ENCODE data around the gene ACMSD.
"Not testable (repeated sequence)": the region's sequence is repeated elsewhere in the genome, so short reads cannot be mapped to it uniquely, and the experiment has no call there.

ACMSD gene

DNA sequence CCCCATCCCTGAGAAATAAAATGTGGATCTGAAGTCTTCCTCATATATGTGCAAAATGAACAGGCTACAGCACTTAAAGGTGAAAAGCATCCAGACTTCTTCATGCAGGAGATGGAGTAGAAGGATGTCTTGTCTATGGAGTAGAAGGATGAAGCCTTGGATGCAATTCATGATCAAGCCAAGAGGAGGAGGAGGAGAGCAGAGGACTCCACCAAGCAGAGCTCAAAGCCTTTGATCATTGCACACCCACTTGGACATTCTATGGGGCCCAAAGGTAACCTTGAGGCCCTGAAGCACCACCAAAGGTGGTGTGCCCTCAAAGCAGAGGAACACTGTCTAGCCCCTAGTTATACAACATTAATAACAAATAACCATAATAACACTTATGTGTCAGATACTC, 17.3 kb downstream of the ACMSD start:
- DNase-seq = no peak

GRCh38 chr2:134858245-134858644, 19.8 kb downstream of the ACMSD start:
- no peak for DNase-seq

DNA sequence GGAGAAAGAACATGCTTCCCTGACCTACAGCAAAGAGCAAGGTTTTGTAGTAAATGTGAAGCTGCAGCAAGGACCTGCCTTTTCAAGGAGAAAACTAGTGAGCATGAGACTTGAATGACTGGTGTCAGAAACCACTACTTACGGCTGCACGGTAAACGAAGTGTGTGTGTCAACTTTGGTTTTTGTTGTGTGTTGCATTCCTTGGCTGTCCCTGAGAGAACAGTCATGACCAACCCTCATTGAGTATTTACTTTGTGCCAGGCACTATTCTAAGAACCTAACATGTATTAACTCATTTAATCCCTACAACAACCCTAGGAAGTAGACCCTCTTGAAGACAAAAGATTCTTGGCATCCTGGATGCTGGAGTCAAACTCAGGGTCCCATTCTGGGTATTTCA, 22.8 kb downstream of the ACMSD start:
- no peak for DNase-seq

DNA sequence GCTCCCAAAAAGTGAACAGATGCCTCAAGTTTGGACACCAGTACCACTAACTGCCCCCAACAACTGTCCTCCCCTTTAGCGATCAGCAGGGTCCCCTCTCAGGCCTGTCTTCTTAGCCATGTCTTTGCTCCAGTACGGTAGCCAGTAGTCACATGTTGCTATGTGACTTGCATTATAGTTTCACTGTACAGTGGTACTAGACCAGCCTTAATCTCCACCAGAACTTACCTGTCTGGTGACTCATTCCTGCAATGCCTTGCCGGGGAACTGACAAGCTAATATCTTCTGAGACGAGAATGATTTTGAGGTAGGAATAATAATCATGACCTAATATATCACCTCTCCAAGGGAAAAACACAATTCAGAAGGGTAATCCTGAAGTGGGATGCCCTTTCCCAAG, 23.7 kb downstream of the ACMSD start:
- DNase-seq = no peak

GRCh38 chr2:134862674-134863073, 24.3 kb downstream of the ACMSD start:
- no peak for DNase-seq

GRCh38 chr2:134863446-134863845, 25.0 kb downstream of the ACMSD start:
- no peak for DNase-seq

DNA sequence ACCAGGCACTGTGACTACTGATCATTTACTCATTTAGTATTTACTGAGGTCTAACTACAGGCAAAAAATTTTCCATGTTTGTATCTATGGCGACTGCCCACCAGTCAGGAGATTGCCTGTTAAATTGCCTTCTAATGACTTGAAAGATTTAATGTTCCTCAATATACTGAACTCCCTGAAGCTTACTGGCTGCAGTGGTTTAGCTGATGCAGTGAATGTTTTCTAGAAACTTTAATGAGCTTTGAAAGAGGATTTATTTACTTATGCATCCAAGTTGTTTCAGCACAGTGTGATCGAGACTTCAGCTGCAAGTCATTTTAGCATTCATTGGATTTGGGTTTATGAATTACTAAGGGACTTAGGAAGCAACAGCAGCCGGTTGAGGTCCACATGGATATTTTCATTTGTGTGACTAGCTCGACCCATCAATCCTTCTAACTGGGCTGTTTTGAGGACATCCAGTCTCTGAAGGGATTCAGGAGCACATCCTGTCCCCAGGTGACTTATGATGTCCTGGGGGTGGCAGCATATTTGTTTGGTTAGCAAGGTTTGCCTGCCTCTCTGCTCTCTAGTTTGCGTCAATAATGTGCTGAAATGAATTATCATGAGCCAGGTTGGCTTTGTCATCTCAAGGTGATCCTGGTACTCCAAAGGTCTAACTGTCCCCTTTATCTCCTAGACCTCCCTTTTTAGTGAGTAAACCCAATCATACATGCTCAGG, 26.8 kb downstream of the ACMSD start:
- no peak for DNase-seq

- no peak for DNase-seq
Observed at GRCh38 chr2:134866498-134867099, 28.2 kb downstream of the ACMSD start.

GRCh38 chr2:134869946-134870736, 31.7 kb downstream of the ACMSD start:
- no peak for DNase-seq

- DNase-seq = no peak
Observed at GRCh38 chr2:134873152-134873551, 34.7 kb downstream of the ACMSD start.

DNA sequence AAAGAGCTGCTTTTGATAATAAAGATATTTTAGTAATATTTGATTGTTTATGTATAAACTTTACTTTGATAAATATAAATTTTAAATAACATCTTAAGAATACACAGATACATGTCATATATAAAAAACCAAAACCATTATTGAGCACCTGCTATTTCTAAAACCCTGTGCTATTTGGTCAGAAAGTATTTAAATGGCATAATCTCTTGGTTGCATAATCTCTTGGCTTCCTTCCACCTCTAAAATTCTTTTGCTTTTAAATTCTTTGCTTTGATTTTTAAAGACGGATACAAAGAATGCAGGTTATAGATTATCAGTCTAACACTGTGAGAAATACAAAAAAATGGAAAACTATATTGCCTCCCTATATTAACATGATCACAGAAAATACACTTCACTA, 36.9 kb downstream of the ACMSD start:
- DNase-seq = no peak

DNA sequence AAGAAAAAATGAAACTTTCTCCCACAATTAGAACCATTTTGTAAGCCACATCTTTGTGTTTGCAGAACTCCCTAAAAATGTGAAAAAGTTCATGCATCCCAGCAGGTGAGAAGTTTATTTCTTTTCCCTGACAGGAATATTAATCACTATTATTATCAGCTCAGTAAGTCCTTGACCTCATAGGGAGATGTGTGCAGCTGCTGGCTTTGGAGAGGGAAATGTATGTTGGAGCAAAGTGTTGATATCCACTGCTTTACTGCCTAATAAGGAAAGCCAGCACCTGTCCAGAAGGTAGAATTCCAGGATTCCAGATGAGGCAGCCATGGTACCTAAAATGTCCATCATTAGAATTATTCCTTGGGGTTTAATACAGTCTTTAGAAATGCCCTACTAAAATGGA, 44.4 kb downstream of the ACMSD start:
- no peak for DNase-seq

DNA sequence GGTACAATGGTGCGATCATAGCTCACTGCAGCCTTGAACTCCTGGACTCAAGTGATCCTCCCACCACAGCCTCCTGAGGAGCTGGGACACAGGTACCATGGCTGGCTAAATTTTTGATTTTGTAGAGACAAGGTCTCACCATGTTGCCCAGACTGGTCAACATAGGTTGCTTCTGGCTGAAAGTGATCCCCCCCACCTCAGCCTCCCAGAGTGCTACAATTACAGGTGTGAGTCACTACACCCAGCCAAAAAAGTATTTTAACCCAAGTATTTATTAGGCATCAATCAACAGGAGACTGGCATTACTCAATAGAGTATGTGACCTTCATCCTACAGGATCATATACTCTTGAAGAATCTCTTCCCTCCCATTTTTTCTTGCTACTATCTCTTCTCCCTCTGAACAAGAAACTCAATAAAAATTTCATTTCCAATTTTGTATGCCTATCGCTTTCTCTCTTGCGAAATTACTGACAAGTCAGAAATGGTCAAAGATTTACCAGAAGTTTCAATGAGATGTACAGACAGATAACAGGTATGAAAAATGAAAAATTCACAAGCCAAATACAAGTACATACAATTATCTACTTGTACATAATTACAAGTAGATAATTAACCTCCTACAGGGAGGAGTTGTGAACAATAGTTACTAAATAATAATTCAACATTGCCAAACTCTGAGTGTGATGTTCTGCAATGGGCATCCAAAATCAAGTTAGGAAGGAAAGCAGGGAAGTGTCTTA, 45.3 kb downstream of the ACMSD start:
- no peak for DNase-seq

DNA sequence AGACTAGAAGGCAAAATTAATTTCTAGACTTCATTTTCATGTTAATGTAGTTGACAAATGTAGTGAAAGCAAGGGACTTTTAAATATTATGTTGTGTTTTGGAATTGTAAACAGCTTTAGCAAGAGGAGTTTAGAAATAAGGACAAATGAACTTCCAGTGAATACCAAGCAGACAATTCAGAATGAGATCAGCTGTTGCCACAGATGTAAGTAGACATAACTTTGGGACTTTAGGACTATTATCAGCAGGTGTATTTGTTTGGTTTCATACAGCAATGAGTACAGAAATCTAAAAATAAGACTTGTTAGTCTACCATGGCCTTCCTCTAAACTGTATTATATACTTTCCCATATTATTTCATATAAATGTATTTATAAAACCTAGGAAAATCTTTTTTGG, 46.0 kb downstream of the ACMSD start:
- DNase-seq = no peak

GRCh38 chr2:134892282-134893035, 54.0 kb downstream of the ACMSD start:
- DNase-seq = no peak

DNA sequence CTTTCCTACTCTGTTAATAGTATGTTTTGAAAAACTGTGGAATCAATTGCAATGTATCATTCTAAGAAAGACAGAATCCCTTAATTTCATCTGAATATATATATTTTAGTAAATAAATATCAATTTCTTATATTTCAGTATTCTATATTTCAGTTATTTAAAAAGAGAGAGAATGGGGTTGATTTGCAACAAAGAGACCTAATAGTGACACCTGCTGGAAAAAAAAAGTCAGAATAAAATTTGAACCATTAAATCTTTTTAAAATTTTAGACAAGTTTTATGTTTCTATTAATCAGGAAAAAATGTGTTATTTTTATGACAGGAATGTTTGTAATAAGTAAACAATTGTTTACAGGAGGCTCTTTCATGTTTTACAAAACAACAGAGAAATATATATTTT, 59.5 kb downstream of the ACMSD start:
- DNase-seq = no peak

DNA sequence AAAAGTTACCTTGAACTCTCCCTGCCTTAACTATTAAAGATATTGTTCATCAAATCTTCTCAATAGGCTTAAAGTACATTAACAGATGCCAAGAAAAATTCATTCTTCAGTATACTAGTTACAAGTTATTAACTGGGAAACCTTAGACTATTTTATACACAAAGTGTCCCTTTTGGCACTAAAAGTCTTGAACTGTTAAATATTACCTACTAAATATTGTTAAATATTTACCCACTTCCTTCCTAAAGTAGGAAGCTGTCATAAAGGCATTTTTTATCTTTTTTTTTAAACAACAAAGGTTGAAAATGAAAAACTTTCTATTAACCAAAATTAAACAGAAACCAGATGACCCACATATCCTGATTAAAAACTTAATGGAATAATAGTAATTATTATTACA, 60.8 kb downstream of the ACMSD start:
- DNase-seq = no peak

DNA sequence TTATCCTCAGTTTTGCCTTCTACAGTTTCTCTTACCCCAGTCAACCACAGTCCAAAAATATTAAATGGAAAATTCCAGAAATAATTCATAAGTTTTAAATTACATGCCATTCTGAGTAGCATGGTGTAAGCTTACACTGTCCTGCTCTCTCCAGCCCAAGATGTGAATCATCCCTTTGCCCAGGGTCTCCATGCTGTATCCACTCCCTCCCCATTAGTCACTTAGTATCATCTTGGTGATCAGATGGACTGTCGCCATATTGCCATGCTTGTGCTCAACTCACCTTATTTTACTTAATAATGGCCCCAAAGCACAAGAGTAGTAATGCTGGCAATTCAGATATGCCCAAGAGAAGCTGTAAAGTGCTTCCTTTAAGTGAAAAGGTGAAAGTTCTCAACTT, 61.7 kb downstream of the ACMSD start:
- no peak for DNase-seq

DNA sequence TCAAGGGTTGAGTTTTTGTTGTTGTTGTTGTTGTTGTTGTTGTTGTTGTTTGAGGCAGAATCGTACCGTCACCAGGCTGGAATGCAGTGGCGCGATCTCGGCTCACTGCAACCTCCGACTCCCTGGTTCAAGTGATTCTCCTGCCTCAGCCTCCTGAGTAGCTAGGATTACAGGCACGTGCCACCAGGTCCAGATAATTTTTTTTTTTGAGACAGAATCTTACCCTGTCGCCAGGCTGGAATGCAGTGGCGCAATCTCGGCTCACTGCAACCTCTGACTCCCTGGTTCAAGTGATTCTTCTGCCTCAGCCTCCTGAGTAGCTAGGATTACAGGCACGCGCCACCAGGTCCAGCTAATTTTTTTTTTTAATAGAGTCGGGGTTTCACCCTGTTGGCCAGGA, 65.3 kb downstream of the ACMSD start:
- not testable (repeated sequence) for DNase-seq

- no peak for DNase-seq
Observed at GRCh38 chr2:134905168-134905567, 66.8 kb downstream of the ACMSD start.

- no peak for DNase-seq
Observed at GRCh38 chr2:134906726-134907125, 68.3 kb downstream of the ACMSD start.

- not testable (repeated sequence) for DNase-seq
Observed at GRCh38 chr2:134907441-134908116, 69.2 kb downstream of the ACMSD start.
